Transverse colon (tissue), 4 donors: ENCODE results near the gene DYNC1I1.

ENCODE experiments used
- EP300 ChIP-seq: sonication (generic); formaldehyde crosslinking; IDR thresholded peaks from one replicate; pipeline ENCODE4 v1.6.1; 2017; ENCODE audit warnings: antibody characterized with exemption, low read depth
- POLR2A ChIP-seq: fragments of 450-650 bp; IDR thresholded peaks from one replicate; pipeline ENCODE4 v1.6.1; 2016; ENCODE audit warnings: antibody characterized with exemption, mild to moderate bottlenecking, moderate library complexity
- POLR2AphosphoS5 ChIP-seq, 3 donors: sonication (generic); formaldehyde crosslinking; IDR thresholded peaks; one replicate each; pipeline ENCODE4 v1.6.1; 2016; ENCODE audit warnings: antibody characterized with exemption in 3 of 3
- TF ChIP-seq, protein P1 (sequence below), 5 experiments: fragments of 200-600 bp in 3 of 5; fragments of 450-650 bp in 2 of 5; sonication (generic) in 3 of 5; IDR thresholded peaks; 1 replicate in 2 of 5; 2 replicates in 3 of 5; pipeline ENCODE4 v1.5.1; 2016 to 2017; ENCODE audit warnings: antibody characterized with exemption in 5 of 5, inconsistent platforms in 3 of 5, mild to moderate bottlenecking in 2 of 5, moderate library complexity in 1 of 5

DNA sequence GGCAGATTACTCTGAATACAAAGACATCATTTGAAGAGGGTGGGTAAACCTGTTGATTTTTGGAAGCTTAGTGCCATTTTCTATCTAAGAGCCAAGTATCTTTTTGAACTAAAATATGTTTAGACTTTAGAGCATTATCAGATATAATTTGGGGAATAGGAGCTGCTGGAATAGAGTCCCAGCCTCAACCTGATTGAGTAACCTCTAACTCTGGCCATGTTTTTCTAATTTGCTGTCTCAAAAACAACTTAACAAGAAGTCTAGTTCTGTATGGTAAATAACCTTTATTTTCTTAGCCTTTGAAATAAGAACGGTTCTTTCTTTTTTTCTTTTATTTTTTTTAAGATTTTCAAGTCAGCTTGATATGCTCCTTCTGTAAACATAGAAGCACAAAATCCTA lies 224.5 kb downstream of the DYNC1I1 start:
- TF ChIP-seq, protein P1, sequence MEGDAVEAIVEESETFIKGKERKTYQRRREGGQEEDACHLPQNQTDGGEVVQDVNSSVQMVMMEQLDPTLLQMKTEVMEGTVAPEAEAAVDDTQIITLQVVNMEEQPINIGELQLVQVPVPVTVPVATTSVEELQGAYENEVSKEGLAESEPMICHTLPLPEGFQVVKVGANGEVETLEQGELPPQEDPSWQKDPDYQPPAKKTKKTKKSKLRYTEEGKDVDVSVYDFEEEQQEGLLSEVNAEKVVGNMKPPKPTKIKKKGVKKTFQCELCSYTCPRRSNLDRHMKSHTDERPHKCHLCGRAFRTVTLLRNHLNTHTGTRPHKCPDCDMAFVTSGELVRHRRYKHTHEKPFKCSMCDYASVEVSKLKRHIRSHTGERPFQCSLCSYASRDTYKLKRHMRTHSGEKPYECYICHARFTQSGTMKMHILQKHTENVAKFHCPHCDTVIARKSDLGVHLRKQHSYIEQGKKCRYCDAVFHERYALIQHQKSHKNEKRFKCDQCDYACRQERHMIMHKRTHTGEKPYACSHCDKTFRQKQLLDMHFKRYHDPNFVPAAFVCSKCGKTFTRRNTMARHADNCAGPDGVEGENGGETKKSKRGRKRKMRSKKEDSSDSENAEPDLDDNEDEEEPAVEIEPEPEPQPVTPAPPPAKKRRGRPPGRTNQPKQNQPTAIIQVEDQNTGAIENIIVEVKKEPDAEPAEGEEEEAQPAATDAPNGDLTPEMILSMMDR (IDR thresholded peaks at IDR 0.05): no peak
- TF ChIP-seq POLR2A (no peak), POLR2AphosphoS5 (IDR thresholded peaks at IDR 0.05) (no peak), EP300 (no peak)
